GM12801 (cell line): ENCODE measurements around the gene AP1S1.

Experiments
- CTCF ChIP-seq: IDR thresholded peaks from one replicate; pipeline ENCODE4 v1.5.1; 2011; ENCODE audit warnings: control low read depth; ENCODE audit not compliant: insufficient read length; ENCODE audit errors: extremely low read depth

Gene AP1S1

GRCh38 chr7:101172854-101173751 is 18.8 kb downstream of the AP1S1 start:
- TF ChIP-seq CTCF = no peak

GRCh38 chr7:101173752-101174244 is 19.5 kb downstream of the AP1S1 start:
- TF ChIP-seq CTCF = no peak

- TF ChIP-seq CTCF = no peak
Measured at GRCh38 chr7:101174322-101174854, 20.1 kb downstream of the AP1S1 start.

GRCh38 chr7:101175664-101176063 is 21.4 kb downstream of the AP1S1 start:
- no peak for TF ChIP-seq CTCF

GRCh38 chr7:101177644-101178043 is 23.4 kb downstream of the AP1S1 start:
- no peak for TF ChIP-seq CTCF

- no peak for TF ChIP-seq CTCF
Measured at GRCh38 chr7:101179117-101179516, 24.8 kb downstream of the AP1S1 start.

GRCh38 chr7:101179713-101180112 is 25.4 kb downstream of the AP1S1 start:
- no peak for TF ChIP-seq CTCF
